NCI-H187 treated with DMSO at 0.1 percent for 48 hours (cell line): Measurements from ENCODE around the gene PPP2R5E.

Experiments used
- DNase-seq: peaks from one replicate; lab custom pipeline; 2025; lab: John Stamatoyannopoulos, UW

The PPP2R5E gene

GRCh38 chr14:63432228-63432627 is 110.9 kb downstream of the PPP2R5E start:
- no peak for DNase-seq

DNA sequence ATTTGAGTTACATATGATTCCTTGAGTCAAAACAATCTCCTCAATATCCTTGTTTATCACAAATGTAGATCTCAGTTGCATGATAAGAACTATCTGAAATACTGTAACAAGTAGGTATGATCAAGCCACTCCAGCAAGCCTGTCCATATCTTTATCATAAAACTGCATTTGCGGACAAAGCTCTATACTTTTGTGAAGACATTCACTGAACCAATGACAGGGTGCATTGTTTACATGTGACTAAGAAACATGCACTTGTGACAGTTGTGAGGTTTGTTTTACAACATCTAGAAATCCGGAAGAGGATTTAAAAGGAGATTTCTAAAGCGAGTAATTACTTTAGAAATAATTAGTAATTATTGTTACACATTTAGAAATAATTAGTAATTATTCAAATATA is 111.7 kb downstream of the PPP2R5E start:
- DNase-seq, result no peak

DNA sequence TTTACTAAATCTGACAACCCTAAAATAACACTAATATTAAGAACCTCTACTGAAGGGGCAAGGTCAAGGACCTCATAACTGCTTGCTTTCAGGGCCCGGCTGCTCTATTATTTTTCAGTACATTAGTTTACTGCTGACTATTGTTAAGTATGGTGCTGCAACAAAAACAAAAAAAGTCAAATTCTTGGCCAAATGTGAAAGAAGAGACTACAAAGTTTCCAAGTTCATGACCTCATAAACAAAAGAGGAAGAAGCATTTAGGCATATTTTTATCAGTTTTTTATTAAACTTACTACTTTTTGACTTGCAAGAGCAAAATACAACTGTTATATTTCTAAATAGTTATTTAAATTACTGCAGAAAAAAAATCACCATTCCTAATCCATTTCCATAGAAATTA is 114.7 kb downstream of the PPP2R5E start:
- no peak for DNase-seq

DNA sequence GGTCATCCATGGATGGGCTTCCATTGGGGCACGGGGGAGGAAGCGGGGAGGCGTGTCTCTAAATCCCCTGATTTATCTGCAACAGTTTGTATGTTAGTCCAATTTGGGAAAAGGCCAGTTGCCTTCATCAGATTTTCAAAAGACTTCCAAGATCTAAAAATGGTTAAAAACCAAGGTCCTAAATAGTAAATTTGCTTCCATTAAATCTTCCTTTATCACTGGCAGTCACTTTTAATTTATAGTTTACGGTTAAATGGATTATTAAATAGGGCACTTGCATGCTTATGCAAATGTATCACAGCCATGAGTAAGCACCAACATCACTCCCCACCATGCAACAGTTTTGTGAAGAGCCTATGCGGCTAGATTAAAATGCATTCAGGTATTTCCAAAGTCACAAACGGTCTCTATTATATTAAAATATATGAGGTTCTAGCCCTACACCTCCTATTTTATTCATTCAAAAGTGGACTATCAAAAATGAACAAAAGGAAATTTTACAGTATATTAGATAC is 116.3 kb downstream of the PPP2R5E start:
- DNase-seq, result no peak

GRCh38 chr14:63423889-63424288 is 119.3 kb downstream of the PPP2R5E start:
- DNase-seq, result no peak

- DNase-seq, result no peak
These were observed 119.8 kb downstream of the PPP2R5E start for GRCh38 chr14:63423381-63423780.

GRCh38 chr14:63421919-63422318 is 121.3 kb downstream of the PPP2R5E start:
- DNase-seq, result no peak

GRCh38 chr14:63421226-63421625 is 122.0 kb downstream of the PPP2R5E start:
- no peak for DNase-seq

GRCh38 chr14:63418020-63418419 is 125.2 kb downstream of the PPP2R5E start:
- DNase-seq, result no peak

DNA sequence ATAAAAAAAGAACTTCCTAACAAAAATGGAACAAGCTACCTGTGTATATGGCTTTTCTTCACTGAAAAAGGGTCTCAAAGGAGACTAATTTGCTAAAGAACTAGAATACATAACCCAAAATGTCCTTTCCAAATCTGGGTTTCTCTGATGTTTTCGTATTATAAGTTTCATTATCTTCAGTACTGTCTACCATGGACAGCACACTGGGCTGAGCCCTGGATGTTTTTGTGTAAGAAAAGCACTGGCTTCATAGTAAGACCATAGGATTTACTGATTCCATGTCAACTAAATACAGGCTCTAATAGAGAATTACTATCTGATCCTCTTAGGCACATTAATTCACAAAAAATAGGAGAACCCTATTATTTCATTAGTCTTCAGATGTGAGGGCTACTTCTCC is 130.2 kb downstream of the PPP2R5E start:
- no peak for DNase-seq

DNA sequence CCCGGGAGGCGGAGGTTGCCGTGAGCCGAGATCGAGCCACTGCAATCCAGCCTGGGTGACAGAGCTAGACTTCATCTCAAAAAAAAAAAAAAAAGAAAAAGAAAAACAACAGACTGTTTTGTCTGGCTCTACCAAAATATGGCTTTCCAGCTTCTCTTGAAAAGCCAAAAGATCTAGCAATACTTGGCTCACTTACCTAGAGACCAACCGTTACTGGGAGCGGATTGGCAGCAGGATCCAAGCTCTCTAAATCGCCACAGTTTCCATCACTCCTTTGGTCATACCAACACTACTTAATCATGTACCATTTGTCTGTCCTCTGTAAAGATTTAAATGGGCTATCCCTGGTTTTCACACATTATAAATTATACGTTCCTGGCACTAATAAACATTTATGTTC is 136.8 kb downstream of the PPP2R5E start:
- DNase-seq, result no peak

DNA sequence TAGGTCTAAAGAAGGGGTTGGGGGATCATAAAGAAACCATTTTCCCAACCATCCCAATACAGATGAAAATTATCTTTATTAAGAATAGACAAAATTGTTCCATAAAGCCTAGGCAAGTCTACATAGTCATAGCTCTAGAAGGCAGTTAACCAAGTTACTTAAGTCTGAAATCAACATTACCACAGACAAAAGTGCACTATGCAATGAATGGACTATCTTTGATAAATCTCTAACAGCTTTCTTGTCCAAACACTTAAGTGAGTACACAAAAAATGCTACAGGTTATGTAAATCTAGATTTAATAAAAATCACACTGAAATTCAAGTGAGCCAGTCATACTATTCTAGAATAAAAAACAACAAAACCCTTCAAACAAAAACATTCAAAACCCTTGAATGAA is 137.5 kb downstream of the PPP2R5E start:
- DNase-seq, result no peak

- DNase-seq, result no peak
These were observed 138.3 kb downstream of the PPP2R5E start for GRCh38 chr14:63404906-63405305.

DNA sequence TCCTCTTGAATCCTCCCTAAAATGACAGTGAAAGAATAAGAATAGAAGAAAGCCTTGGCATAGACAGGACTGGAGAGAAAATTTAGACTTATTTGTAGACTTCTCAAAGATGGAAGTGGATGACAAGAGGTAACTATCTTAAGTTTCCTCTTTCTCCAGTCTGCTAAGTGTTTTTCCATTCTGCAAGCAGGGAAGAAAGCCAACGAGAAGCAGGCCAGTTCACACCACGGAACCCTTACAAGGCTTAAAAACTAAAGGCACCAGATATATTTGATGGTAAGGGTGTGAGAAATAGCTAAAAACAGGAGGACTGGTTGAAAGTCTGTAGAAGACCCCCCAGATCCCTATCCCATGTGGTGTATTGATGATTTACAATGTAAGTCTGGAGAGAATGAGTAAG is 141.5 kb downstream of the PPP2R5E start:
- no peak for DNase-seq

DNA sequence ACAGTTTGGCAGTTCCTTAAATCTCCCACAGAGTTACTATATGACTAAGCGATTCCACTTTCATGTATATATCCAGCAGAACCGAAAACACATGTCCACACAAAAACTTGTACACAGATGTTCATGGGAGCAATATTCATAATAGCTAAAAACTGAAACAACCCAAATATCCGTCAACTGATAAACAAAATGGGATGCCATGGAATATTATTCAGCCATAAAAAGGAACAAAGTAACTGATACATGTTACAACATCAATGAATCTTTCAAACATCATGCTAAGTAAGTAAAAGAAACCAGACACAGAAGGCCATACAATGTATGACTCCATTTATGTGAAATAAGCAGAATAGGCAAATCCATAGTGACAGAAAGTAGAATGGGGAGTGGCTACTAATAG is 144.2 kb downstream of the PPP2R5E start:
- DNase-seq, result no peak

- DNase-seq, result no peak
These were observed 148.3 kb downstream of the PPP2R5E start for GRCh38 chr14:63394841-63395240.

GRCh38 chr14:63394432-63394831 is 148.7 kb downstream of the PPP2R5E start:
- no peak for DNase-seq

DNA sequence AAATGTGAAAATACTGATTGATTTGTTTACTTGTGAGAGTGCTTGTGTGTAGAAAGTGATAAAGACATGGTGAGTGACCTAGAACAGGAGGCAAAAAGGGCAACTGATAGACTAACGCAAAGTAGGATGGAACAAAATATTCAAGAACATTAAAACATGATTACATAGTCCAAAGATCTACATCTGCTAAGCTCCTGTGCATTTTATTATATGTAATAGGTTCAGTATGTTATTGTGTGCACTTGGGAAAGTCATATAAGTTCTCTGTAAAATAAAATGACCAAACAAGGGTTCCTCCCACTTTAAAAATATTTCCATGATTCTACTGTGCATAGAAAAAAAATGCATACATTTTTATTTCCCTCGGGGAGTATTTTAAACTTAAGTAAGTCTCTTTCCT is 150.2 kb downstream of the PPP2R5E start:
- no peak for DNase-seq

DNA sequence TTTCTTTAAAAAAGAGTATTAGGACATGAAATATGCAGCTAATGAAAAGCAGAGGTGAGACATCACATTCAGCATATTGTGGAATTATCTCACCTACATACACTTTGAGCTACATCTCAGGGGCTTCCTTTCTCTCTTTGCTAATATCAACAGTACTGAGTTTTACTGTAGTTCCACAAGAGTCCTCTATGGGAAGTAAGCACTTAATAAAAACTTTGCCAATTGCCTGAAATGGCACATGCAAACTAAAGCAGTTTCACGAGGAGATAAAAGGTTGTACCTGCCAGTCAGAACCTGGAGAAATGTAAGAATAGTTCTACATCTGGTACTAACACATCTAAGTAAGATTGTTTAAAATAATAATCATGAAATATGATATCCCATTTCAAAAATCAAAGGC is 150.9 kb downstream of the PPP2R5E start:
- DNase-seq, result no peak

DNA sequence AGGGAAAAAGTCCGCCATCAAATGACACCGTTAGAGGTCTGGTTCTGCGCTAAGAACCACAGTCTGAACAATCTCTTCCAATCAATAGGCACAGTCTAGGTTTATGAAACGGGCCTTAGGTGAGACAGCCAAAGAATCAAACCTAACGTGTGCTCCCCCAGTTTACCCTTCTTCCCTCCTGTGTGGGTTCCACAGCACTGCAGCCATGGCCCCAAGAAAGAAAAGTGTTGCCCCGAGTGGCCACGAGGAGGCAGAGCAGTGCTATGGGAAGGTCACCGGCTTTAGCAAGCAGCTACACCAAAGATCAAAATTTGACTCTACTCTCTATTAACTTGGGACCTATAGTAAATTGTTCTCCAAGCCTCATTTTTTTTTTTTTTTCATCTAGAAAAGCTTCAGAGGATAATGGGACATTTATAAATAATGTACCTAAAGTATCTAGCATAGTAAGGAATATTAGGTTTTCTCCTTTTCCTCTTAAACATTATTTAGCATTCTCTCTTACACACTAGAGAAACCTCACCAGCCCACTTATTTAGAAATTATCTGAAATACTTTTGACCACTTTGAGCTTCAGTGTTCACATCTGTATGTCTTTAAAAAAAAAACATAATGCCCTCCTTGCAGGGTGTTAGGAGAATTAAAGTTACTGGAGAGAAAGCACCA is 154.3 kb downstream of the PPP2R5E start:
- DNase-seq, result no peak

DNA sequence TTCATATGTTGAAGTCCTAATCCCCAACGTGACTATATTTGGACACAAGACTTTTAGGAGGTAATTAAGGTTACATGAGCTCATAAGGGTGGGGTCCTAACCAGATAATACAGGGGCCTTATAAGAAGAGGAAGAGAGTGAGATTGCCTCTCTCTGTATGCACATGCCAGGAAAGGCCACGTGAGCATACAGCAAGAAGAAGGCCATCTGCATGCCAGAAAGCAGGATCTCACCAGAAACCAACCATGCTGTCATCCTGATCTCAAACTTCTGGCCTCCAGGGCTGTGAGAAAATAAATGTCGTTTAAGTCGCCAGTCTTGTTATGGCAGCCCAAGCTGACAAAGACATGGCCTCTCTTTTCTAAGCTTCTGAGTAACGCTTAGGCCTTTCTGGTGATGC is 155.5 kb downstream of the PPP2R5E start:
- no peak for DNase-seq

GRCh38 chr14:63383776-63384367 is 159.3 kb downstream of the PPP2R5E start:
- DNase-seq, result no peak

DNA sequence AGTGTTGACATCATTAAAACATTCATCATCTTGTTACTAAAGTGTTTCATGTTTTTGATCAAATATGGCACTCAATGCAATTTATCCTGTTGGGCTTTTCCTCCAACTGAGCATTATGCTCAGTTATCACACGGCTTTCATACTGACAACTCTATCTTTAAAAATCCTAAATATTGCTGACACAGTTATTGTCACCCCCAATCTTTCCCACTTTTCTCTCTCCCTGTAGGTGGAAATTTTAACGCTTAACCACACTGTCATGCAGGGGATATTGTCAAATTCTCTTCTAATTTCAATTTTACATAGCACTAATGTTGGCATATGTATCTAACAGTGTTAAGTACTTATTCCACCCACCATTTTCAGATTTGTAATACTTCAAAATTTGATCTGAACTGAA is 164.7 kb downstream of the PPP2R5E start:
- no peak for DNase-seq

GRCh38 chr14:63375769-63376168 is 167.4 kb downstream of the PPP2R5E start:
- no peak for DNase-seq
